Prostate gland (tissue), 2 donors: ENCODE results near the gene FOXO3B.
"Not testable (repeated sequence)": the region's sequence is repeated elsewhere in the genome, so short reads cannot be mapped to it uniquely, and the experiment has no call there.

Source experiments
- POLR2A ChIP-seq: fragments of 450-650 bp; IDR thresholded peaks from one replicate; pipeline ENCODE4 v1.6.1; 2016; ENCODE audit warnings: antibody characterized with exemption, mild to moderate bottlenecking
- POLR2AphosphoS5 ChIP-seq: sonication (generic); formaldehyde crosslinking; IDR thresholded peaks from one replicate; pipeline ENCODE4 v1.6.1; 2017; ENCODE audit warnings: antibody characterized with exemption
- TF ChIP-seq, protein P1 (sequence below), 4 experiments: fragments of 200-600 bp in 2 of 4; fragments of 450-650 bp in 2 of 4; sonication (generic) in 2 of 4; IDR thresholded peaks; 1 replicate in 3 of 4; 2 replicates in 1 of 4; pipeline ENCODE4 v1.5.1; 2016 to 2019; ENCODE audit warnings: antibody characterized with exemption in 4 of 4, mild to moderate bottlenecking in 2 of 4, moderate library complexity in 2 of 4

DNA sequence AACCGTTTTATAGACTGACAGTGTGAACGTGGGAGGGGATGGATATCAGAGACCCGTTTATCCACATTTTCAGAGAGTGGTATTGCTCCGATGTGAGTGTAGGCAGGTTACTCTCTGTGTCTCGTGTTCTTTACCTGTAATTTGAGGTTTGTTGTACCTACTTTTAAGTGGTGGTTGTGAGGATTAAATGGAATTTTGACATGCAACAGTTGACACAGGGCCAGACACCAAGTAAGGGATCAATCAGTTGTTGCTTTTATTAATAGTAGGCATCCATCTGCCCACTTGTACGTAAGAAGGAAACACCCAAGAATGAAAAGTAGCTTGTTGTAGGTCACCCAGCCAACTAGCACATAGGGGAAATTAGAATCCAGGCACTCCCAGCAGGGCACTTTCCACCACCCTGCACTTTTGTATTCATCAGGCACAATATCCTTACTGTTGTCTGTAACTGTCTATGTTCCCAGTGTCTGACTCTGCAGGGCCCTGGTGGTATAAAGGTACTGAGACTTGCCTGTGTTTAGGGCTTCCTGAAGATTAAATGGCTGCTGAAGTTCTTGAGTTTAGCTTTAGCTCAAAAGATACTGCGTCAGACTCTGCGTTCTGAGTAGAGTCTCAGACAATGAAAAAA, 16.5 kb upstream of the FOXO3B start:
- TF ChIP-seq, protein P1, sequence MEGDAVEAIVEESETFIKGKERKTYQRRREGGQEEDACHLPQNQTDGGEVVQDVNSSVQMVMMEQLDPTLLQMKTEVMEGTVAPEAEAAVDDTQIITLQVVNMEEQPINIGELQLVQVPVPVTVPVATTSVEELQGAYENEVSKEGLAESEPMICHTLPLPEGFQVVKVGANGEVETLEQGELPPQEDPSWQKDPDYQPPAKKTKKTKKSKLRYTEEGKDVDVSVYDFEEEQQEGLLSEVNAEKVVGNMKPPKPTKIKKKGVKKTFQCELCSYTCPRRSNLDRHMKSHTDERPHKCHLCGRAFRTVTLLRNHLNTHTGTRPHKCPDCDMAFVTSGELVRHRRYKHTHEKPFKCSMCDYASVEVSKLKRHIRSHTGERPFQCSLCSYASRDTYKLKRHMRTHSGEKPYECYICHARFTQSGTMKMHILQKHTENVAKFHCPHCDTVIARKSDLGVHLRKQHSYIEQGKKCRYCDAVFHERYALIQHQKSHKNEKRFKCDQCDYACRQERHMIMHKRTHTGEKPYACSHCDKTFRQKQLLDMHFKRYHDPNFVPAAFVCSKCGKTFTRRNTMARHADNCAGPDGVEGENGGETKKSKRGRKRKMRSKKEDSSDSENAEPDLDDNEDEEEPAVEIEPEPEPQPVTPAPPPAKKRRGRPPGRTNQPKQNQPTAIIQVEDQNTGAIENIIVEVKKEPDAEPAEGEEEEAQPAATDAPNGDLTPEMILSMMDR (IDR thresholded peaks at IDR 0.05): not testable (repeated sequence)
- not testable (repeated sequence) for TF ChIP-seq POLR2A, POLR2AphosphoS5
